Activated T-cell treated with anti-CD3 and anti-CD28 coated beads, Interleukin-2, amount 50 U/mL, for 48 hours (primary cell): ENCODE data around the gene EIF6.
"Not testable (repeated sequence)": the region's sequence is repeated elsewhere in the genome, so short reads cannot be mapped to it uniquely, and the experiment has no call there.

ENCODE experiments used
- DNase-seq, 2 experiments: peaks; one replicate each; pipeline ENCODE4 v3.0.0-alpha.2; 2020

Gene EIF6

DNA sequence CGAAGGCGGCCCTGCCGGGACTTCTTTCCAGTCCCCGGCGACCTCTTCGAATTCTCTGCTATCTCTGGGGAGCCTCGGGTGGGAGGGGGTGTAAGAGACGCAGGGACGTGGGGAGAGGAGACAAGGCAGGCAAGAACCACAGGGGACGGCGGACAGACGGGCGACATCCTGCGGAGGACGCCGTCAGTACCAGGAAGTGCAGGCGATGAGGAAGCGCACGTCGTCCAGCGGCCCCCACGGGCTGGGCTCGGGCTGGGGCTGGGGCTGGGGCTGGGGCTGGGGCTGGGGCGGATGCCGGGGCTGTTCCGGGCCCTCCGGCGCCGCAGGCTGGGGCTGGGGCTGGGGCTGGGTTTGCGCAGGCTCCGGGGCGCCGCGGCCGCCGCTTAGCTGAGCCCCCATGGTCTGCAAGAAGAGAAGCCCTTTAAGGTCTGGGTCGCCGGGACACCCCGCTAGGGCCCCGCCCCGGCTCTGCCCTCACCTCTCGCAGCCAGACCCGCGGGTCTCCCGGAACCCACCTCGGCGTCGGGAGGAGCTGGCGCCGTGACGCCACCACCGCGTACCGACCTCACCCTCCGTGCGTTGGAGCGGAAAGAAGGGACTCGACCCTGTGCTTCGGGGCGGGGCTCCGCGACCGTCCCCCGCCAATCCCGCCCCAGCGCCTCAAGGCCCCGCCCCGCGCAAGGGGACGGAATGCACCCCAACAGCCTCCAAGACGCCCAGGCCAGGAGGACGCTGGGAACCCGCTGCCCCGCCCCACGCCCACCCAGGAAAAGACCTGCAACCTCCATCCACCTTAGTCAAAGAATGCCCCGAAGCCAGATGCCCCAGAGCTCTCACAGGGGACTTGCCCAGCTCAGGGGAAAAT, 6.8 kb downstream of the EIF6 start, which contains the start of gene MMP24OS:
MMP24OS (minus strand) TSS at position 592 of the 865 bp plus-strand sequence; CDS start at position 399, 193 bp downstream.
- DNase-seq = peak; percentile 93 to 94

- no peak for DNase-seq
These were observed 7.4 kb downstream of the EIF6 start for GRCh38 chr20:35277127-35277526.

DNA sequence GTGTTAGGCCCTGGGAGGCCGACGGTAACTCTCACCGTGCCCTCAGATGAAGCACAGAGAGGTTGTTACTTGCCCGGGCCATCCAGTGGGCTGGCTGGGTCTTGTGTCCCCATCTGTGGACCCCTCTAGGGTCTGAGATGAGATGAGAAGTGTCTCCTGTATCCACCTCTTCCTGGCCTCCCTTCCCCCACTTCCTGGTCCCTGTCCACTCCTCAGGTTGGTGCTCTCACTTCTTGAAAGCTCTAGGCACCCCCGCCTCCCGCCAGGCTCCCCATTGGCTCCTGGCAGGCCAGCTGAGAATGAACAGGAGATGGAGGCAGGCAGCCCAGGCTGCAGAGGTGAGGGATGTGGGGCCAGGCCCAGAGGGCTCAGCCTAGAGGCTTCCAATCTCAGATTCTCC, 8.2 kb downstream of the EIF6 start:
- no peak for DNase-seq

- no peak for DNase-seq
These were observed 8.8 kb downstream of the EIF6 start for GRCh38 chr20:35275741-35276251.

DNA sequence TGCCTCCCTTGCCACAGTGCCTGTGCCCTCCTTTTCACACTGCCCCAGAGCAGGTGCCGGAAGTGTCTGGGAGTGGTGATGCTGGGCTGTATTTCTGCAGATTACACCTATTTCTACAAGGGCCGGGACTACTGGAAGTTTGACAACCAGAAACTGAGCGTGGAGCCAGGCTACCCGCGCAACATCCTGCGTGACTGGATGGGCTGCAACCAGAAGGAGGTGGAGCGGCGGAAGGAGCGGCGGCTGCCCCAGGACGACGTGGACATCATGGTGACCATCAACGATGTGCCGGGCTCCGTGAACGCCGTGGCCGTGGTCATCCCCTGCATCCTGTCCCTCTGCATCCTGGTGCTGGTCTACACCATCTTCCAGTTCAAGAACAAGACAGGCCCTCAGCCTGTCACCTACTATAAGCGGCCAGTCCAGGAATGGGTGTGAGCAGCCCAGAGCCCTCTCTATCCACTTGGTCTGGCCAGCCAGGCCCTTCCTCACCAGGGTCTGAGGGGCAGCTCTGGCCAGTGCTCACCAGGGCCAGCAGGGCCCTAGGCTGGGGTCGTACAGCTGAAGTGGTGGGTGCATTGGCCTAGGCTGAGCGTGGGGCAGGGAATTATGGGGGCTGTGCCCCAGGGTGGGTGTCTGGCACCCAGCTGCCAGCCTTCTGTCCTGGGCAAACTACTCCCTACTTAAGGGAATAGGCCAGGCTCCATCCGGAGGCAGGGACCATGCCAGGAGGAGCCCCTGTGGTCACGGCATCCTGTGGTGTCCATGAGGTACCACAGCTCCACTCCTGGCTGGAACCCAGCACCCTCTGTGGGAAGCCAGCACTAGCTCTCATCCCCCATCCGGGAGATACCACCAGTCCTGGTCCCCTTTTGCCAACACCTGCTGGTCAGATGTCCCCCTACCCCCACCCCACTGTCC, 10.1 kb downstream of the EIF6 start:
- no peak for DNase-seq

DNA sequence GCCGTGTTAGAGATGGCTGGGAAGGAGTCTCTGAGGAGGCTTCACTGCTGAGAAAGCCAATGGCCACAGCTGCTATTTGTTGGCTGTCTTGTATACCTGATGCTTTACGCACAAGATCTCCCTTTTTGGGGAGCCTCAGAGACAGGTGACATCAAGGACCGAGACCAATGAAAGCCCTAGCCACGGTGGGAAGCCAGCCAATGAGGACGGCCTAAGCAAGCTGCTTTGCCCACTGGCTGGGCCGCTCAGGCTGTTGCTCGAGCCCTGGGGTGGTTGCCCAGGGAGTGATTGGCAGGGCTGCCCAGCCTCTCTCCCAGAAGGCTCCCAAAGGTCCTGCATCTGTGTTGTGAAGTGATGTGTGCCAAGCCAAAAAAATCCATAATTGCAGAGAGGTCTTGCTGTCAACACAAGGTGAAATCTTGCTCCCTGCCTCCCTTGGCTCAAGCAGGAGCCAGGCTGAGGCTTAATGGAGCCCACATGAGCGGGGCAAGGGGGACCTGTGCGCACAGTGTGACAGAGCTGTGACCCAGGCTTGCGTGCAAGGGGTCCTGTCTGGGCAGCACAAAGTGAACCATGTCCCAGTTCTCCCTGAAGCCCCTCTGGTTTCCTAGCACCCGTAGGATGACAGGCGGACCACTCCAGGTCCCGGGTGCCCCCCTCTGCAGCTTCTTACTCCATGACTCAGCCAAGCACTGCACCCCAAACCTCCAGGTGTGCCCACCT, 11.0 kb downstream of the EIF6 start:
- DNase-seq = no peak

DNA sequence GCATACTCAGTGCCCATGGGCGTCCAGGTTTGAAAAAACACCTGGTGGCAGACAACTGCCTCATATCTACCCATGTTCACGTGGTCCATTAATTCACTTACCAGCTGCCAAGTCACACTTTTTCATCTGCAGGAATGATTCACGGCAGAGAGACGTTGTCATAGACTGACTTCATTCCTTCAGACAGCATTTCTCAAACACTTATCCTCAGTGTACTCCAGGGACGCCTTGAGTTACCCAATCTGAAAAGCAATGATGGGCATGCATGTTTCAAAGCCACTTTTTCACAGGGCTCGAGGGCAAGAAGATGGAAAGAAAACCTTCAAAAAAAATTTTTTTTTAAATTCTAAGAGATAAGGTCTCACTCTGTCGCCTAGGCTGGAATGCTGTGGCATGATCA, 12.7 kb downstream of the EIF6 start:
- DNase-seq = no peak

DNA sequence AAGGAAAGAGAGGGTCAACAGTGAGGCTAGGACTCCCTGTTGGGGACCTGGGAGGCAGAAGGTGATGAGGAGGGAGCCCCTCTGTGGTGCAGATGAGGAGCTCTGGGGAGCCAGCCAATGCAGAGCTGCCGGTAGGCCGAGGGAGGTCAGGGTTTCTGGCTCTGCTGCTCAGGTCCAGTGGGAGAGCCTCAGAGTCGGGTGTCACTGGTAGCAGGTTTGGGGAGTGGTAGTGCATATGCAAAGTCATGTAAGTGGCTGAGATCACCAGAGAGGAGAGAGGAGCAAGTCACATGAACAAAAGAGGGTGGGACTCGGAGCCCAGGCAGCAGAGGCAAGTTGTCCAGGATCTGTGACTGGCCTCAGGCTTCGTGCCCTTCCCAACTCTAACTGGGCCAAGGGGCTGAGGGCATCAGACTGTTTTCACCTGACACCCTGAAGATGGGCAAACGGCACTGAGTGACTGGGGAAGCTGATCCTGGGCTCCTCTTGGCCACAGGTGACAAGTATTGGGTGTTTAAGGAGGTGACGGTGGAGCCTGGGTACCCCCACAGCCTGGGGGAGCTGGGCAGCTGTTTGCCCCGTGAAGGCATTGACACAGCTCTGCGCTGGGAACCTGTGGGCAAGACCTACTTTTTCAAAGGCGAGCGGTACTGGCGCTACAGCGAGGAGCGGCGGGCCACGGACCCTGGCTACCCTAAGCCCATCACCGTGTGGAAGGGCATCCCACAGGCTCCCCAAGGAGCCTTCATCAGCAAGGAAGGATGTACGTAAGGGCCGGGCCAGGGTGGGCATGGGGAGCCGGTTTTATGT, 13.3 kb downstream of the EIF6 start:
- no peak for DNase-seq

DNA sequence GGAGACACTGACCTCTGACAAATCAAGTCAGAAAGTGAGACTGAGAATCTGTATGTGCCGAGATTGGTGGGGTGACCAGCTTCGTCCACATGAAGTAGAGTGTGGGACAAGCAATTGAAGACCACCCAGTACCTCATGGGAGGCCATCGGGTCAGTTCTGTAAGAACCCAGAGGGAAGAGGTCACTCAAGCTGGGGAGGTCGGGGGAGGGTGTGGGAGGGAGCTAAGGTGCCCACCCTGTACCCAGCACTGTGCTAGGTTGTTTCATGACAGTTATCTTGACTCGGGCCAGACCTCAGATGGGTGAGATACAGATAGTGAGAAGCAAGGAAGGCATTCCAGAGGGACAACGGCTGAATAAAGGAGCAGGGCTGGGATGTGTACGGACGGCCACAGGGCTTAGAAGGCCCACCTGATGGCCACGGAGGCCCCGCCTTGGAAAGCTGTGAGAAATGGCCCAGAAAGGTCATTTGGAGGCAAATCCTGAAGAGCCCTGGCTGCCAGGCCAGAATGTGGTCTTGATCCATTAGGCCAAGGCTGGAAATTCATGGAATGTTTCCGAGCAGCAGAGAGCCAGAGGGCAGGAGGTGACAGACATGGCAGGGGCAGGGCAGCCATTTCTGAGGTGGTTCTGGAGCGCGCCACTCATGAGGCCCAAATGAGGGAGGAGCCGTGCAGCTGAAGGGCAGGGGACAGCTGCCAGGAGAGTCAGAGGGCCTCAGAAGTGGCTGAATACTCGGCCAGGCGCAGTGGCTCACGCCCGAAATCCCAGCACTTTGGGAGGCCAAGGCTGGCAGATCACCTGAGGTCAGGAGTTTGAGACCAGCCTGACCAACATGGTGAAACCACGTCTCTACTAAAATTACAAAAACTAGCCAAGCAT, 14.3 kb downstream of the EIF6 start:
- DNase-seq = no peak

DNA sequence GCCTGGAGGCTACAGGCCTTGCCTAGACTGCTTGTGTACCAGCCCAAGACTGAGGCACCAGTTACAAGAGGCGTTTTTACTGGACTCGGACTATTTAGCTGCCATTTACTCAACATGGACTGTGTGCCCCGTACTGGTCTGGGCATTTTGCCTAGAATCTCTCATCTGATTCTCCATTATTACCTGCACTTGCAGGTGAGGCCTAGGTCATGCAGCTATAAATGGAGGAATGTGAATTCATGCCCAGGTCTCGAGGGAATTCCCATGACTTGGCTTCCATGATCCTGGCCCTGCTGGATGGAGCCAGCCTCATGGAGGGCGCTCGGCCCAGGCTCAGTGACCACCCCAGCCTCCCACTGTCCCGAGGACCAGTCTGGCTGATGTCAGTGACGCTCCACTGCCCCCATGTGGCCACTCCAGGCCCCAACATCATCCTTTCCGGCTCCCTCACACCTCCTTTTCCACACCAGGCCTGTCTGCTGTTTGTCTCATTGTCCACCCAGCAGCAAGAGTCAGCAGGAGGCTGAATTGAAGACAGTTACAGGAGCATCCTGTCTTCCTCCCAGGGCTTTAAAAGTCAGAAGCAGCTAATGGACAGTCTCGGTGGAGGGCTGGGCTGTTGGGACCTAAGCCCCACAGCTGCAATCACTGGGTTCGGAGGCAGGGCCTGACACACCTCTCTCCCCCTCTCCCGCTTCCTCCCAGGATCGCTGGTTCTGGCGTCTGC, 15.4 kb downstream of the EIF6 start:
- DNase-seq = peak; percentile 70 to 75

DNA sequence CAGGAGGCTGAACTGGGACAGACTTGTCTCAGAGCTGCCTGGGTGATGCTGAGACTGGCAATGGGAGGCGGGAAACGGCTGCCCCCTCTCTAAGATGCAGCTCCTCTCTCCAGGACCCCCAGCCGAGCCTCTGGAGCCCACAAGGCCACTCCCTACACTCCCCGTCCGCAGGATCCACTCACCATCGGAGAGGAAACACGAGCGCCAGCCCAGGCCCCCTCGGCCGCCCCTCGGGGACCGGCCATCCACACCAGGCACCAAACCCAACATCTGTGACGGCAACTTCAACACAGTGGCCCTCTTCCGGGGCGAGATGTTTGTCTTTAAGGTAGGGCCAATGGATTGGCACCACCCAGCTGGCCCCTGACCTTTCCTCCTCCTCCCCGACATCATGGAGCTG, 17.5 kb downstream of the EIF6 start:
- DNase-seq = no peak

- DNase-seq = no peak
These were observed 19.8 kb downstream of the EIF6 start for GRCh38 chr20:35264755-35265154.

- DNase-seq = no peak
These were observed 20.8 kb downstream of the EIF6 start for GRCh38 chr20:35263532-35264341.

DNA sequence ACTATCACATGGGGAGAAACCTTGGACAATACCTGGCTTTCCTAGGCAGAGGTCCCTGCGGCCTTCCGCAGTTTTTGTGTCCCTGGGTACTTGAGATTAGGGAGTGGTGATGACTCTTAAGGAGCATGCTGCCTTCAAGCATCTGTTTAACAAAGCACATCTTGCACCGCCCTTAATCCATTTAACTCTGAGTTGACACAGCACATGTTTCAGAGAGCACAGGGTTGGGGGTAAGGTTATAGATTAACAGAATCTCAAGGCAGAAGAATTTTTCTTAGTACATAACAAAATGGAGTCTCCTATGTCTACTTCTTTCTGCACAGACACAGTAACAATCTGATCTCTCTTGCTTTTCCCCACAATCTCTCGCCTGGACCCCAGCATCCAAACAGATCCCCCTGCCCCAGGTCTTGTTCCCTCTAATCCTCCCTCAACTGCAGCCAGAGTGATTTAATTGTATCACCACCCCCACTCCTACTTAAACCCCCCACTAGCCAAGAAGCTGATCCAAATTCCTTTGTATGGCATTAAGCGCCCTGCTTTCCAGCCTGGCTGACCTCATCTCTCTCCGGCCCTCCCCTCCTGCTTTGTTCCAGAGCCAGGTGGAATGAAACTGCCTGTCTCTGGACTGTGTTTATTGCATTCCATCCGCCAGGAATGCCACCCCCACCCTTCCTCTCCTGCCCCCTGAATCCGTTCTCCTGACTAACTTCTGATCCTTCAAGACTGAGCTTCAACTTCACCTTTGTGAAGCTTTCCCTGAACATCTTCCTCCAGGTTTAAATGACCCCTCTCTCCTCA, 21.6 kb downstream of the EIF6 start:
- DNase-seq = not testable (repeated sequence)

DNA sequence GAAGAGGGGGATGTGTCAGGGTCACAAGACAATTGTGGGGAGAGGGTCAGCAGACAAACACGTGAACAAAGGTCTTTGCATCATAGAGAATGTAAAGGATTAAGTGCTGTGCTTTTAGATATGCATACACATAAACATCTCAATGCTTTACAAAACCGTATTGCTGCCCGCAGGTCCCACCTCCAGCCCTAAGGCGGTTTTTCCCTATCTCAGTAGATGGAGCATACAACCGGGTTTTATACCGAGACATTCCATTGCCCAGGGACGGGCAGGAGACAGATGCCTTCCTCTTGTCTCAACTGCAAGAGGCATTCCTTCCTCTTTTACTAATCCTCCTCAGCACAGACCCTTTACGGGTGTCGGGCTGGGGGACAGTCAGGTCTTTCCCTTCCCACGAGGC, 22.3 kb downstream of the EIF6 start:
- DNase-seq = not testable (repeated sequence)

DNA sequence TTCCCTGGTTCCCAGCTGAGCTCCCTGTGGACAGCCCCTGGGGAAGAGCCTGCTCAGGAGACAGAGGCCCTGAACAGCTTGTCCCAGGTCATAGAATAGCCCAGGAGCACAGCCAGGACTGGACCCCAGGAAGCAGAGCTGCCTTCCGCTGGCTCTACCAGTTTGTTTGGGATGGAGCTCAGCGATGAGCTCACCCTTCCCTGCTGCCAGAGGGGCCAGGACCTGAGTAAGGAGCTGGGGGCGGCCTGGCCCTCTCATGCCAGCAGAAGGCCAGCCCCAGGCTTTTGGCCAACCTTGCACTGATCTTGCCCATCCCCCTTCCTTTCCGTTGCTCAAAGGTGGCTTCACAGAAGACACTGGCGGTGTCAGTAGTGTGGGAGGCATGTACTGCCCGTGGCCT, 24.1 kb downstream of the EIF6 start:
- DNase-seq = no peak

DNA sequence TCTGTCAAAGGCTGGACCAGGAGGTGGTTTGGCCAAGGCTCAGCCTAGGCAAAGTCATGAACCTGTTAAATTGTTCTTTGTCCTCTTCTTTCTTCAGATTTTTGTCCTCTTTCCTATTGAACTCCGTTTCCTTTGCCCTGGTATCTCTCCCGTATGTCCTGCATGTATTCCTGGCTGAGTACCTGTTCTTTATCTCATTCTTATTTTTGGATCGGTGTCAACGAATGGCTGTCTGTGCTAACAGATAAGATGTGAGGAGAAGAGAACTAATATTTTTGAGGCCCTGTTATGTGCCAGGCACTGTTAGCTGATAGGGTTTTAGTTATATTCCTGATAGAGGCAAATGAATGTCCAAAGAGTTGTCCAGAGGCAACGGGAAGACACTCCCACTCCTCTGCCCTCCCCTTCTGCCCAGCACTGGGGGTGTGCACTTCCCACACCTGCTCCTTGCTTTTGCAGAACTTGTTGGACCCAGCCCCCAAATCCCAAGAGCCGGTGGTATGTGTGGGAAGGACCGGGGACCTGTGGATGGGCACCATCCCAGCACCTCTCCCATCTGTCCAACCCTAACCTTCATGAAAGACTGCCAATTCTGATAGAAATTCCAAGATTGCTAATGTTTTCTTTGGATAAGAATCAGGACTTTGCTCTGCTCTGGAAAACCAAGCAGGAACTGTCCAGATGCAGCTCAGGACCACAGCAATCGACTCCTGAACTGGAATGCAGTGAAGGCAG, 27.2 kb downstream of the EIF6 start:
- no peak for DNase-seq
